ENCODE results near the gene MYRFL. TPM values are rescaled to one million over a fixed set of nuclear protein-coding genes. Genes with fewer than 3 reads are reported as not detected.
A peak's percentile ranks its signal among the peaks of the same experiment; 100 is the strongest.

The MYRFL gene
- total RNA-seq, 1 experiment from 2014 or later: not detected

- no peaks in the 10 kb centered on the region for H3K27me3 ChIP-seq (ENCODE audit: insufficient read depth, low read depth)
- H4K20me1 ChIP-seq (ENCODE audit: insufficient read depth): no peaks in the 10 kb centered on the region
- H3K4me1 ChIP-seq (replicated peaks; ENCODE audit: insufficient read depth): peaks cover 21% of the 10 kb centered on the region
- TF ChIP-seq CTCF (conservative IDR thresholded peaks at IDR 0.05): no peak
- TF ChIP-seq EZH2 (IDR thresholded peaks at IDR 0.05; ENCODE audit: low read depth): no peak
- H3K36me3 ChIP-seq (ENCODE audit: low read depth): no peaks in the 10 kb centered on the region
- POLR2A ChIA-PET (ENCODE audit: unreplicated experiment): interaction anchor here (0.6 kb wide), 1 partner anchor 757 kb away, joined by 4 read pairs; no protein-coding TSS in a partner anchor
- H3F3A ChIP-seq (ENCODE audit: insufficient read depth, low read depth): no peaks in the 10 kb centered on the region
- no peaks in the 10 kb centered on the region for H3K9me2 ChIP-seq (ENCODE audit: insufficient read depth)
- no peak overlapping the region for H3K4me3 ChIP-seq
- no TSS peak for BruUV-seq (replicated peaks)
- 0 out of 2 replicates have a peak, but pooled peaks cover 5% of the 10 kb centered on the region for H3K9me3 ChIP-seq (ENCODE audit: insufficient read depth, low read depth)
- H3K4me2 ChIP-seq: peak overlapping the region; percentile 34
- no peaks in the 10 kb centered on the region for H3K79me2 ChIP-seq (ENCODE audit: low read depth)
- intact Hi-C loops (cut with micrococcal nuclease; ENCODE audit: unreplicated experiment): loop anchor here (2.0 to 5.0 kb wide), 2 partner anchors 30 to 111 kb away; no protein-coding TSS in a partner anchor
- no peak for DNase-seq
- no peak overlapping the region for H3K27ac ChIP-seq
- CTCF ChIA-PET: no interaction called here
- 0 out of 2 replicates have a peak overlapping the region, but pooled peaks have one; percentile 3 for H2AFZ ChIP-seq
These were observed 111.7 kb downstream of the MYRFL start for GRCh38 chr12:69936766-69937165.

- H3K4me1 ChIP-seq (replicated peaks; ENCODE audit: insufficient read depth): no peaks in the 10 kb centered on the region
- ChIA-PET CTCF (no interaction called here), POLR2A (ENCODE audit: unreplicated experiment) (interaction anchor here (0.6 kb wide), 1 partner anchor 760 kb away, joined by 3 read pairs; no protein-coding TSS in a partner anchor)
- no peak overlapping the region for H3K27ac ChIP-seq
- H2AFZ ChIP-seq: no peak overlapping the region
- no peak overlapping the region for H3K4me3 ChIP-seq
- H3K36me3 ChIP-seq (ENCODE audit: low read depth): no peaks in the 10 kb centered on the region
- H3K9me3 ChIP-seq (ENCODE audit: insufficient read depth, low read depth): no peaks in the 10 kb centered on the region
- no peaks in the 10 kb centered on the region for H3K27me3 ChIP-seq (ENCODE audit: insufficient read depth, low read depth)
- H3K4me2 ChIP-seq: no peak overlapping the region
- TF ChIP-seq CTCF (conservative IDR thresholded peaks at IDR 0.05): no peak
- TF ChIP-seq EZH2 (IDR thresholded peaks at IDR 0.05; ENCODE audit: low read depth): no peak
- no peaks in the 10 kb centered on the region for H3K9me2 ChIP-seq (ENCODE audit: insufficient read depth)
- no TSS peak for BruUV-seq (replicated peaks)
- no peak for DNase-seq
- H3K79me2 ChIP-seq (ENCODE audit: low read depth): no peaks in the 10 kb centered on the region
- no peaks in the 10 kb centered on the region for H4K20me1 ChIP-seq (ENCODE audit: insufficient read depth)
- intact Hi-C loops (cut with micrococcal nuclease; ENCODE audit: unreplicated experiment): no loop called here
- H3F3A ChIP-seq (ENCODE audit: insufficient read depth, low read depth): no peaks in the 10 kb centered on the region
These were observed 122.1 kb downstream of the MYRFL start for GRCh38 chr12:69947123-69947522.

- no peaks in the 10 kb centered on the region for H4K20me1 ChIP-seq (ENCODE audit: insufficient read depth)
- H2AFZ ChIP-seq: no peak overlapping the region
- no peak for TF ChIP-seq EZH2 (IDR thresholded peaks at IDR 0.05; ENCODE audit: low read depth)
- TF ChIP-seq CTCF (conservative IDR thresholded peaks at IDR 0.05): no peak
- H3F3A ChIP-seq (ENCODE audit: insufficient read depth, low read depth): no peaks in the 10 kb centered on the region
- ChIA-PET CTCF (no interaction called here), POLR2A (ENCODE audit: unreplicated experiment) (no interaction called here)
- no peaks in the 10 kb centered on the region for H3K27me3 ChIP-seq (ENCODE audit: insufficient read depth, low read depth)
- H3K27ac ChIP-seq: no peak overlapping the region
- BruUV-seq (replicated peaks): no TSS peak
- intact Hi-C loops (cut with micrococcal nuclease; ENCODE audit: unreplicated experiment): no loop called here
- H3K4me2 ChIP-seq: no peak overlapping the region
- H3K9me2 ChIP-seq (ENCODE audit: insufficient read depth): no peaks in the 10 kb centered on the region
- H3K36me3 ChIP-seq (ENCODE audit: low read depth): no peaks in the 10 kb centered on the region
- no peaks in the 10 kb centered on the region for H3K9me3 ChIP-seq (ENCODE audit: insufficient read depth, low read depth)
- no peaks in the 10 kb centered on the region for H3K4me1 ChIP-seq (replicated peaks; ENCODE audit: insufficient read depth)
- DNase-seq: no peak
- no peak overlapping the region for H3K4me3 ChIP-seq
- no peaks in the 10 kb centered on the region for H3K79me2 ChIP-seq (ENCODE audit: low read depth)
These were observed 122.9 kb downstream of the MYRFL start for GRCh38 chr12:69947897-69948296.
